Stomach smooth muscle (tissue), 2 donors: ENCODE results near the gene VOPP1.
A peak's percentile ranks its signal among the peaks of the same experiment; 100 is the strongest.

Source experiments
- H3K27ac ChIP-seq: one replicate; pipeline ENCODE4 v1.7.0; 2013; ENCODE audit warnings: mild to moderate bottlenecking, low read length, inconsistent platforms
- H3K27me3 ChIP-seq, 2 donors: one replicate each; pipeline ENCODE4 v1.7.0; 2013; ENCODE audit warnings: low read length in 2 of 2; ENCODE audit not compliant: insufficient read depth in 2 of 2, control insufficient read depth in 1 of 2
- H3K36me3 ChIP-seq, 2 donors: one replicate each; pipeline ENCODE4 v1.7.0; 2013; ENCODE audit warnings: low read length in 2 of 2; ENCODE audit not compliant: control insufficient read depth in 2 of 2, insufficient read depth in 2 of 2
- H3K4me1 ChIP-seq: one replicate; pipeline ENCODE4 v1.7.0; 2013; ENCODE audit warnings: low read length; ENCODE audit not compliant: control insufficient read depth, insufficient read depth
- H3K4me3 ChIP-seq, 2 donors: one replicate each; pipeline ENCODE4 v1.7.0; 2013; ENCODE audit warnings: low read length in 2 of 2
- H3K9ac ChIP-seq, 2 donors: one replicate each; pipeline ENCODE4 v1.7.0; 2013; ENCODE audit warnings: low read length in 2 of 2, mild to moderate bottlenecking in 1 of 2
- H3K9me3 ChIP-seq, 2 donors: one replicate each; pipeline ENCODE4 v1.7.0; 2013; ENCODE audit warnings: low read length in 2 of 2; ENCODE audit not compliant: control insufficient read depth in 2 of 2
- donor health status: healthy.
- donor health status: Pancreatic carcinoma.

The VOPP1 gene

GRCh38 chr7:55432506-55432905 lies 139.8 kb downstream of the VOPP1 start:
- Histone ChIP-seq H3K9me3 (no peaks in the 10 kb centered on the region), H3K9ac (no peak overlapping the region), H3K4me3 (no peak overlapping the region), H3K4me1 (no peaks in the 10 kb centered on the region), H3K27me3 (no peaks in the 10 kb centered on the region), H3K27ac (no peak overlapping the region), H3K36me3 (peaks cover 0 to 4% of the 10 kb centered on the region in 2 donors)

- no peak overlapping the region for H3K9ac ChIP-seq
- H3K27me3 ChIP-seq: no peaks in the 10 kb centered on the region
- no peak overlapping the region for H3K27ac ChIP-seq
- H3K36me3 ChIP-seq: peaks cover 0 to 4% of the 10 kb centered on the region in 2 donors
- H3K4me1 ChIP-seq: no peaks in the 10 kb centered on the region
- H3K4me3 ChIP-seq: no peak overlapping the region
- H3K9me3 ChIP-seq: no peaks in the 10 kb centered on the region
Observed at GRCh38 chr7:55431898-55432297, 140.4 kb downstream of the VOPP1 start.

DNA sequence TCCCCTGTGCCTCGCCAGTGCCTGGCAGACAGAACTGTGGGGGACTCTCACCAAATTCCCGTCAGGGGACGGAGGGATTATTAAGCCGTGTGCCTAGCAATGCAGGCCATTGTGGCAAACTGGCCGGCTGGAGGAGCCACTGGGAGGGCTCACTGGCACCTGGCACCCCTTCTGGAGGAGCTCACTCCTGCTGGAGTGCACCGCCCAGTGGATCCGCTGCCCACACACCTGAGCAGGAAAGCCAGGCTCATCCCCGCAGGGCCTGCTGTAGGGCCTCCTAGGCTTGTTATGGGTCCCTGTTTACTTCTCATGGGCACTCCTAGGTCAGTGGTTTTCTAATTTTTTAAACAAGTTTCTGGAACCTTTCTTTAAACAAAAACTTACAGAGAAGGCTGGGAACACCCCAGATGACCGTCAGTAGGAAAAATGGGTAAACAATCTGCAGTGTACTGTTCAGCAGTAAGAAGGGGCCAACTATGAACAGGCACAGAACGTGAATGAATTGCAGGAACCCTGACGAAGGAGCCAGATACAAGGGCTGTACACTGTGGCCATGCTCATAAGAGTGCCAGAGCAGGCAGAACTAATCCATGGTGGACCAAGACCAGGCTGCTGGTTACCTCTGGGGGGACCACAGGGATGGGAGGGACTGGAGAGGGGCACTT lies 142.3 kb downstream of the VOPP1 start:
- Histone ChIP-seq H3K27me3 (no peaks in the 10 kb centered on the region), H3K9me3 (no peaks in the 10 kb centered on the region), H3K9ac (no peak overlapping the region), H3K4me3 (no peak overlapping the region), H3K4me1 (no peaks in the 10 kb centered on the region), H3K36me3 (peaks cover 10 to 18% of the 10 kb centered on the region in 2 donors), H3K27ac (no peak overlapping the region)

- Histone ChIP-seq H3K4me3 (peak overlapping the region in 1 of 2 donors; percentile 22), H3K9me3 (no peaks in the 10 kb centered on the region), H3K27ac (no peak overlapping the region), H3K36me3 (peaks cover 10 to 18% of the 10 kb centered on the region in 2 donors), H3K4me1 (peaks cover 2% of the 10 kb centered on the region), H3K9ac (no peak overlapping the region), H3K27me3 (no peaks in the 10 kb centered on the region)
Observed at GRCh38 chr7:55427800-55428199, 144.5 kb downstream of the VOPP1 start.

- no peaks in the 10 kb centered on the region for H3K9me3 ChIP-seq
Observed at GRCh38 chr7:55427342-55427741, 145.0 kb downstream of the VOPP1 start.

GRCh38 chr7:55426676-55427075 lies 145.6 kb downstream of the VOPP1 start:
- Histone ChIP-seq H3K4me1 (peaks cover 2% of the 10 kb centered on the region), H3K36me3 (peaks cover 10 to 17% of the 10 kb centered on the region in 2 donors), H3K27me3 (no peaks in the 10 kb centered on the region), H3K9ac (no peak overlapping the region), H3K9me3 (no peaks in the 10 kb centered on the region), H3K27ac (no peak overlapping the region), H3K4me3 (no peak overlapping the region)

More at GRCh38 chr7:55427342-55427741, 145.0 kb downstream of the VOPP1 start:
- Histone ChIP-seq H3K27me3 (no peaks in the 10 kb centered on the region), H3K27ac (no peak overlapping the region), H3K9ac (no peak overlapping the region), H3K4me1 (peaks cover 2% of the 10 kb centered on the region), H3K36me3 (peaks cover 10 to 18% of the 10 kb centered on the region in 2 donors), H3K4me3 (no peak overlapping the region)

DNA sequence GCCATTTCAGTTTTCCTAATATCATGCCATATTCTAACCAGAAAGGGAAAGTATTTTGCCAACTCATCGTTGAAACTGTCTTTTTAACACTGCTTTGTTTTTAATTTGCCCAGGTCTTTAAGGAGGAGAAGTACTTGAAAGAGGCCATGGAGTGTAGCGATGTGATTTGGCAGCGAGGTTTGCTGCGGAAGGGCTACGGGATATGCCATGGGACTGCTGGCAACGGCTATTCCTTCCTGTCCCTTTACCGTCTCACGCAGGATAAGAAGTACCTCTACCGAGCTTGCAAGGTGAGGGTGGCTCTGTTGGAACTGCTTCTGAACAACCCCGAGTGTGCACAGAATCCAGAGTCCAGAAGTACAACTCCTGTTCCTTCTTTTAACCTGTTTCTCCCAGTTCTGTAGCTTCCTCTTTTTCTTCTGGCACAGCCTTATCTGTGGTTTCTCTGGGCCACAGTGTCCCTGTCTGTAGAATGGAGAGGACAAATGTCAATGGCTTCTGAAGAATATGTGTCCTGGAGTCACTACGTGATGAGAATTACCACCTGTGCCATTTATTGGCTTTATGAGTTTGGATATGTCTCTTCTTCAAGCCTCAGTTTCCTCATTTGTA lies 147.1 kb downstream of the VOPP1 start:
- no peaks in the 10 kb centered on the region for H3K9me3 ChIP-seq
- no peaks in the 10 kb centered on the region for H3K27me3 ChIP-seq
- H3K4me3 ChIP-seq: no peak overlapping the region
- no peak overlapping the region for H3K27ac ChIP-seq
- peaks cover 2% of the 10 kb centered on the region for H3K4me1 ChIP-seq
- H3K9ac ChIP-seq: no peak overlapping the region
- peaks cover 10 to 14% of the 10 kb centered on the region in 2 donors for H3K36me3 ChIP-seq

DNA sequence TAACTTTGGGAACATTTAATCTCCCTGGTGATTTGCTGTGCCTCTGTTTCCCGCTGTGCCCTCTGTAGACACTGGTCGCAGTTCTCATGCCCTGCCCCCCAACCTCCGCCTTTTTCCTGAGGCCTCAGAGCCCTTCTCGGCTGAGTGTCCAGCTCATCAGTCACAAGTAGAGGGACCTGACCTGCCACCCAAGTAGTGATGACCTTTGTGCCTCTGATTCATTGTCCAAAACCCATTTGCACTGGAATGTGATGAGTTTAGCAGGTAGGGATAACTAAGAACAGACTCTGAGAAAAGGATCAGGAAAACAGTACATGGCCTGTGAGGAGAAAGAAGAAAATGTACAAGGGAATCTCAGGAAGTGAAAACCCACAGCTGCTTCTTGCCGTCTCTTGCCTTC lies 148.4 kb downstream of the VOPP1 start:
- H3K27me3 ChIP-seq: no peaks in the 10 kb centered on the region
- no peaks in the 10 kb centered on the region for H3K9me3 ChIP-seq
- H3K4me1 ChIP-seq: peaks cover 2% of the 10 kb centered on the region
- no peak overlapping the region for H3K9ac ChIP-seq
- peaks cover 10 to 14% of the 10 kb centered on the region in 2 donors for H3K36me3 ChIP-seq
- H3K4me3 ChIP-seq: no peak overlapping the region
- no peak overlapping the region for H3K27ac ChIP-seq

DNA sequence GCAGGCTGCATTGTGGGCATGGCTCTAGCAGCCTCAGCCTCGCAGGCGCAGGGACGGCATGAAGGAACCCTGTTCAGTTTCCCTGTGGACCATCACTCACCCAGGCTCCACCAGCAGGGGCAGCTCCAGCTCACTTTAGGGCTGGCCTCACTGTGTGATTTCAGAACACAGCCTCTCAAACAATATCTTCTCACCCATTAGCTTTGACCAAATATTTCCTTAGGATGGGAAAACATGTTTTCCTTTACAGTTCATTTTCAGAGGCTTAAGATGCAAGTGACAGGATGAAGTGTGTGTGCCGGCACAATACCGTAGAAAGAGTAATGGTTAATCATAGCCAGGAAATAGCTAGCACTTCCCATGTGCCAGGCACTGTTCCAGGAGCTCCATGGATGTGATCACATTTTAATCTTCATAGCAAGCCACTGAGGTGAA lies 149.0 kb downstream of the VOPP1 start:
- H3K4me1 ChIP-seq: peaks cover 2% of the 10 kb centered on the region
- H3K4me3 ChIP-seq: no peak overlapping the region
- no peaks in the 10 kb centered on the region for H3K27me3 ChIP-seq
- no peak overlapping the region for H3K9ac ChIP-seq
- no peak overlapping the region for H3K27ac ChIP-seq
- no peaks in the 10 kb centered on the region for H3K9me3 ChIP-seq
- H3K36me3 ChIP-seq: peaks cover 10 to 14% of the 10 kb centered on the region in 2 donors
